Measurements from ENCODE around the gene TRIM44. TPM values are rescaled to one million over a fixed set of nuclear protein-coding genes. Genes with fewer than 3 reads are reported as not detected.
"Not testable (repeated sequence)": the region's sequence is repeated elsewhere in the genome, so short reads cannot be mapped to it uniquely, and the experiment has no call there.

Gene TRIM44
- total RNA-seq, 1 donor from 2014 or later = 6.1 TPM

- Histone ChIP-seq H3K9me3 (no peaks in the 10 kb centered on the region), H3K27me3 (no peaks in the 10 kb centered on the region), H3K4me1 (no peaks in the 10 kb centered on the region), H3K4me3 (no peak overlapping the region), H3K27ac (no peak overlapping the region), H3K36me3 (no peaks in the 10 kb centered on the region)
- no peak for TF ChIP-seq CTCF (IDR thresholded peaks at IDR 0.05)
- no peak for DNase-seq (ENCODE audit: low spot score in 2 of 2)
- intact Hi-C loops (cut with DNase I) = no loop called here
Measured at GRCh38 chr11:35709376-35709775, 46.8 kb downstream of the TRIM44 start.

GRCh38 chr11:35711173-35711910, 48.8 kb downstream of the TRIM44 start:
- intact Hi-C loops (cut with DNase I) = no loop called here
- TF ChIP-seq CTCF (IDR thresholded peaks at IDR 0.05) = no peak
- H3K36me3 ChIP-seq = no peaks in the 10 kb centered on the region

GRCh38 chr11:35711924-35712323, 49.3 kb downstream of the TRIM44 start:
- no peaks in the 10 kb centered on the region for H3K4me1 ChIP-seq
- no peaks in the 10 kb centered on the region for H3K27me3 ChIP-seq
- no peak overlapping the region for H3K4me3 ChIP-seq
- no peaks in the 10 kb centered on the region for H3K9me3 ChIP-seq
- H3K36me3 ChIP-seq = no peaks in the 10 kb centered on the region
- TF ChIP-seq CTCF (IDR thresholded peaks at IDR 0.05) = no peak
- H3K27ac ChIP-seq = no peak overlapping the region
- intact Hi-C loops (cut with DNase I) = no loop called here
- DNase-seq (ENCODE audit: low spot score in 2 of 2) = no peak

More at GRCh38 chr11:35711173-35711910, 48.8 kb downstream of the TRIM44 start:
- H3K4me3 ChIP-seq = no peak overlapping the region
- H3K27me3 ChIP-seq = no peaks in the 10 kb centered on the region
- no peaks in the 10 kb centered on the region for H3K4me1 ChIP-seq
- H3K9me3 ChIP-seq = no peaks in the 10 kb centered on the region
- no peak for DNase-seq (ENCODE audit: low spot score in 2 of 2)
- H3K27ac ChIP-seq = no peak overlapping the region

- no peaks in the 10 kb centered on the region for H3K36me3 ChIP-seq
- no peak overlapping the region for H3K4me3 ChIP-seq
- H3K27ac ChIP-seq = no peak overlapping the region
- H3K4me1 ChIP-seq = peaks cover 0 to 4% of the 10 kb centered on the region in 2 donors
- no peaks in the 10 kb centered on the region for H3K27me3 ChIP-seq
- no peak for DNase-seq (ENCODE audit: low spot score in 2 of 2)
- no peaks in the 10 kb centered on the region for H3K9me3 ChIP-seq
- intact Hi-C loops (cut with DNase I) = no loop called here
- no peak for TF ChIP-seq CTCF (IDR thresholded peaks at IDR 0.05)
Measured at GRCh38 chr11:35712533-35712932, 50.0 kb downstream of the TRIM44 start.

GRCh38 chr11:35714882-35715627, 52.5 kb downstream of the TRIM44 start:
- Histone ChIP-seq H3K4me1 (peaks cover 0 to 4% of the 10 kb centered on the region in 2 donors), H3K27me3 (no peaks in the 10 kb centered on the region), H3K27ac (no peak overlapping the region), H3K4me3 (no peak overlapping the region), H3K36me3 (no peaks in the 10 kb centered on the region), H3K9me3 (no peaks in the 10 kb centered on the region)
- intact Hi-C loops (cut with DNase I) = no loop called here
- no peak for TF ChIP-seq CTCF (IDR thresholded peaks at IDR 0.05)
- DNase-seq (ENCODE audit: low spot score in 2 of 2) = no peak

GRCh38 chr11:35715677-35716076, 53.1 kb downstream of the TRIM44 start:
- H3K36me3 ChIP-seq; H3K27ac ChIP-seq; H3K4me3 ChIP-seq; intact Hi-C loops (cut with DNase I); H3K4me1 ChIP-seq; DNase-seq (ENCODE audit: low spot score in 2 of 2); H3K9me3 ChIP-seq; H3K27me3 ChIP-seq: not testable (repeated sequence)
